T-cell (primary cell): ENCODE measurements around the gene PDIA5. TPM values are rescaled to one million over a fixed set of nuclear protein-coding genes. Genes with fewer than 3 reads are reported as not detected.

ENCODE experiments used
- ATAC-seq, 4 experiments: fragments of 200-7000 bp in 3 of 4; fragments of 150-1000 bp in 1 of 4; cut with Tn5 transposase; replicated peaks in 1 of 4; 1 replicate in 3 of 4; 2 replicates in 1 of 4; pipeline ENCODE4 v1.10.0; 2021; ENCODE audit warnings: moderate library complexity in 3 of 4, mild to moderate bottlenecking in 2 of 4, moderate number of reproducible peaks in 1 of 4
- CTCF ChIA-PET, 2 donors: fragments of 300-600 bp; sonication (Branson Sonifier 250); formaldehyde crosslinking; loops; one replicate each; lab custom pipeline; 2022; ENCODE audit warnings: antibody characterized with exemption in 2 of 2; lab: Charles Lee
- POLR2A ChIA-PET, 2 donors: fragments of 300-600 bp; sonication (Branson Sonifier 250); formaldehyde crosslinking; loops; one replicate each; lab custom pipeline; 2022; ENCODE audit warnings: antibody characterized with exemption in 2 of 2; lab: Charles Lee
- DNase-seq, 35 experiments: peaks; one replicate each; pipeline versions ENCODE4 v3.0.0 to v3.0.0-alpha.2; 2013 to 2023
- H3K27ac ChIP-seq: one replicate; pipeline ENCODE4 v1.5.1; 2013; ENCODE audit warnings: low read length
- H3K27me3 ChIP-seq, 2 experiments: replicated peaks in 1 of 2; 1 replicate in 1 of 2; 2 replicates in 1 of 2; pipeline versions ENCODE4 v1.6.1 to v1.7.0; 2013; ENCODE audit warnings: low read length in 1 of 2, mixed read lengths in 1 of 2; ENCODE audit not compliant: control insufficient read depth in 2 of 2, insufficient read depth in 2 of 2; ENCODE audit errors: extremely low read depth in 1 of 2
- H3K36me3 ChIP-seq, 2 donors: 1 replicate in 1 of 2; 2 replicates in 1 of 2; pipeline versions ENCODE4 v1.6.1 to v1.7.0; 2013; ENCODE audit warnings: low read length in 1 of 2; ENCODE audit not compliant: control insufficient read depth in 2 of 2, insufficient read depth in 1 of 2; ENCODE audit errors: extremely low read depth in 1 of 2
- H3K4me1 ChIP-seq, 2 experiments: 1 replicate in 1 of 2; 2 replicates in 1 of 2; pipeline versions ENCODE4 v1.6.1 to v1.7.0; 2013; ENCODE audit warnings: low read length in 2 of 2, mixed read lengths in 1 of 2; ENCODE audit not compliant: insufficient read depth in 2 of 2, control insufficient read depth in 1 of 2; ENCODE audit errors: extremely low read depth in 1 of 2
- H3K4me3 ChIP-seq, 2 donors: 1 replicate in 1 of 2; 2 replicates in 1 of 2; pipeline versions ENCODE4 v1.5.1 to v1.7.0; 2013; ENCODE audit warnings: mild to moderate bottlenecking in 2 of 2, low read length in 1 of 2, moderate library complexity in 1 of 2; ENCODE audit not compliant: control insufficient read depth in 1 of 2; ENCODE audit errors: extremely low read depth in 1 of 2
- H3K9me3 ChIP-seq: 2 replicates; pipeline ENCODE4 v1.7.0; 2013
- H3K27ac Mint-ChIP-seq, 2 donors: one replicate each; pipeline ENCODE4 v1.8.0; 2020 to 2021; ENCODE audit warnings: mild to moderate bottlenecking in 2 of 2, mixed read lengths in 2 of 2
- H3K27me3 Mint-ChIP-seq, 2 donors: one replicate each; pipeline ENCODE4 v1.8.0; 2021 to 2022; ENCODE audit warnings: mixed read lengths in 2 of 2
- H3K36me3 Mint-ChIP-seq: one replicate; pipeline ENCODE4 v1.8.0; 2021; ENCODE audit warnings: mixed read lengths
- H3K4me1 Mint-ChIP-seq, 3 donors: one replicate each; pipeline ENCODE4 v1.8.0; 2020 to 2022; ENCODE audit warnings: mixed read lengths in 3 of 3, mild to moderate bottlenecking in 1 of 3
- H3K4me3 Mint-ChIP-seq, 3 donors: one replicate each; pipeline ENCODE4 v1.8.0; 2020 to 2022; ENCODE audit warnings: mild to moderate bottlenecking in 3 of 3, mixed read lengths in 3 of 3, moderate library complexity in 3 of 3
- H3K9me3 Mint-ChIP-seq, 3 donors: one replicate each; pipeline ENCODE4 v1.8.0; 2020 to 2022; ENCODE audit warnings: mixed read lengths in 3 of 3
- WGBS: methylation state at CpG from one replicate; pipeline ENCODE4 v1.1.5; 2013; ENCODE audit warnings: missing lambda C conversion rate; ENCODE audit not compliant: insufficient coverage; 5-methylcytosine and 5-hydroxymethylcytosine counted together
- total RNA-seq, 35 experiments: library from RNA in 6 of 35; stranded (reverse) in 6 of 35; fragments of 120-200 nt in 1 of 35; gene quantifications; one replicate each; pipeline versions ENCODE4 v1.2.1 to v1.2.4 and lab custom pipeline; 2013 to 2026

PDIA5 gene
- total RNA-seq, 5 donors from 2014 or later (not counting 1 experiment from before 2014, with no cell fraction given): 5.4 to 8.2 (median 7.0) TPM

GRCh38 chr3:123028233-123028828 lies 38.5 kb upstream of the PDIA5 start:
- peaks cover 3 to 23% of the 10 kb centered on the region in 2 experiments for H3K4me1 ChIP-seq
- H3K36me3 Mint-ChIP-seq: no peaks in the 10 kb centered on the region
- H3K36me3 ChIP-seq: no peaks in the 10 kb centered on the region
- H3K27ac ChIP-seq: no peak overlapping the region
- DNase-seq (peak in 7 of 35 experiments; percentile 2 to 47 (median 10)), ATAC-seq (peak; percentile 28 to 57 (median 30))
- H3K27me3 Mint-ChIP-seq: peaks cover 40 to 57% of the 10 kb centered on the region in 2 donors
- peaks cover 8 to 64% of the 10 kb centered on the region in 2 experiments for H3K27me3 ChIP-seq
- CTCF ChIA-PET: interaction anchor here (0.7 to 1.6 kb wide), 5 partner anchors 9 to 1482 kb away, joined by 4 to 7 read pairs (median 4); partner anchors contain the start of gene POLQ (in 1 of the 2)
- H3K9me3 ChIP-seq: no peaks in the 10 kb centered on the region
- H3K4me3 Mint-ChIP-seq: peak overlapping the region; percentile 72 to 81 (median 73)
- no peaks in the 10 kb centered on the region for H3K9me3 Mint-ChIP-seq
- POLR2A ChIA-PET: no interaction called here
- H3K4me3 ChIP-seq: peak overlapping the region; percentile 42 to 93
- WGBS: 3% methylated on average over 20 of the region's 21 CpGs
- H3K4me1 Mint-ChIP-seq: peaks cover 16 to 21% (median 17%) of the 10 kb centered on the region in 3 donors
- no peak overlapping the region for H3K27ac Mint-ChIP-seq

DNA sequence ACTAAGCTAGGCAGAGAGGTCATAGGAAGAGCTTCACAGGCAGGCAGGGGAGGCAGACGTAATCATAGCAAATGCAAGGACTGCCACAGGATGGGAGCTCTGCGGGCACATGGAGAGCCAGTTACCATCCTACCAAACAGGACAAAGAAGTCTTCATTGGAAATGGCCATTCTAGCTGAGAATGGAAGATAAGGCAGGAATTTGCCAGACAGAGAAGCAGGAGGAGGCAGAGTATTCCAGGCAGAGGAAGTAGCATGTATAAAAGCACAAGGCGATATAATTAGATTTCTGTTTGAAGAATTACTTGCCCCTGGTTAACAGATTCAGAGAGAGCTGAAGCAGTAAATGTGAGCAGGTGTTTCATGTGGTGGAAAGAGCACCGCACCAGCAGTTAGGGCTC lies 35.8 kb upstream of the PDIA5 start:
- POLR2A ChIA-PET: no interaction called here

GRCh38 chr3:123032057-123032456 lies 34.8 kb upstream of the PDIA5 start:
- 90% methylated on average over 3 of the region's 3 CpGs for WGBS
- no peaks in the 10 kb centered on the region for H3K9me3 ChIP-seq
- H3K36me3 ChIP-seq: no peaks in the 10 kb centered on the region
- H3K4me1 ChIP-seq: peaks cover 3 to 11% of the 10 kb centered on the region in 2 experiments
- peaks cover 48 to 53% of the 10 kb centered on the region in 2 donors for H3K27me3 Mint-ChIP-seq
- H3K27ac Mint-ChIP-seq: no peak overlapping the region
- H3K4me3 ChIP-seq: no peak overlapping the region
- H3K36me3 Mint-ChIP-seq: no peaks in the 10 kb centered on the region
- DNase-seq: no peak
- no peaks in the 10 kb centered on the region for H3K9me3 Mint-ChIP-seq
- H3K4me1 Mint-ChIP-seq: peaks cover 7 to 9% (median 8%) of the 10 kb centered on the region in 3 donors
- ChIA-PET CTCF (no interaction called here), POLR2A (no interaction called here)
- no peak overlapping the region for H3K27ac ChIP-seq
- H3K27me3 ChIP-seq: peaks cover 8 to 45% of the 10 kb centered on the region in 2 experiments
- no peak overlapping the region for H3K4me3 Mint-ChIP-seq
- ATAC-seq: no peak

More for the DNA sequence above, 35.8 kb upstream of the PDIA5 start:
- peaks cover 48 to 53% of the 10 kb centered on the region in 2 donors for H3K27me3 Mint-ChIP-seq
- CTCF ChIA-PET: interaction anchor here in 1 of 2 donors (0.7 kb wide), 1 partner anchor 570 kb away, joined by 3 read pairs; no protein-coding TSS in a partner anchor
- no peaks in the 10 kb centered on the region for H3K9me3 Mint-ChIP-seq
- ATAC-seq (no peak), DNase-seq (no peak)
- no peak overlapping the region for H3K4me3 Mint-ChIP-seq
- H3K27me3 ChIP-seq: peaks cover 8 to 55% of the 10 kb centered on the region in 2 experiments
- no peak overlapping the region for H3K27ac Mint-ChIP-seq
- H3K36me3 ChIP-seq: no peaks in the 10 kb centered on the region
- H3K4me1 Mint-ChIP-seq: peaks cover 11 to 14% (median 13%) of the 10 kb centered on the region in 3 donors
- H3K9me3 ChIP-seq: no peaks in the 10 kb centered on the region
- H3K4me1 ChIP-seq: peaks cover 3 to 22% of the 10 kb centered on the region in 2 experiments
- 89% methylated on average over 1 of the region's 4 CpGs for WGBS
- no peak overlapping the region for H3K27ac ChIP-seq
- H3K36me3 Mint-ChIP-seq: no peaks in the 10 kb centered on the region
- H3K4me3 ChIP-seq: no peak overlapping the region

GRCh38 chr3:123034120-123034519 lies 32.7 kb upstream of the PDIA5 start:
- ChIA-PET CTCF (no interaction called here), POLR2A (no interaction called here)
- ATAC-seq: no peak
- Mint-ChIP-seq H3K27me3 (peaks cover 52 to 55% of the 10 kb centered on the region in 2 donors), H3K27ac (no peak overlapping the region), H3K4me3 (no peak overlapping the region), H3K36me3 (no peaks in the 10 kb centered on the region), H3K4me1 (no peaks in the 10 kb centered on the region), H3K9me3 (no peaks in the 10 kb centered on the region)
- 100% methylated on average over 3 of the region's 5 CpGs for WGBS
- Histone ChIP-seq H3K27ac (no peak overlapping the region), H3K27me3 (peaks cover 7 to 26% of the 10 kb centered on the region in 2 experiments), H3K9me3 (no peaks in the 10 kb centered on the region), H3K4me3 (no peak overlapping the region), H3K4me1 (no peaks in the 10 kb centered on the region), H3K36me3 (no peaks in the 10 kb centered on the region)
- DNase-seq: no peak

DNA sequence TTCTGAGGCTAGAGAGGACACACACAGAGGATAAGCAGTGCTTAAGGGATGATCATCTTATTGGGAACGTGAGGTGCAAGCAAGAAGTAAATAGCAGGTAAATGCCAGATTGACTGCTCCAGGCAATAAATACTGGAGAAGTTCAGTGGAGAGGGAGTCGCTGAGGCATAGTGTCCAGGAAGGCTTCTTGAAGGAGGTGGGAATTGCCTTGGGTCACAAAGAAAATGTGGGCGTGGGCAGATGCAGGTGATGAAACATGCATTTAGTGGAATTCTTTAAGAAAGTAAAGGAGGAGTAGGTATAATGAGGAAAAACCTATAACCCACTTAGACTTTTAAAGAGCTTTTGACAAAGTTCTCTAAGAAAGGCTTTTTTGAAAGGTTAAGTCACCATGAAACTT lies 31.8 kb upstream of the PDIA5 start:
- ChIA-PET POLR2A (no interaction called here), CTCF (interaction anchor here in 1 of 2 donors (0.7 kb wide), 2 partner anchors 42 to 358 kb away, joined by 3 to 5 read pairs; no protein-coding TSS in a partner anchor)
- no peak overlapping the region for H3K4me3 Mint-ChIP-seq
- H3K27ac Mint-ChIP-seq: no peak overlapping the region
- Histone ChIP-seq H3K27ac (no peak overlapping the region), H3K4me1 (no peaks in the 10 kb centered on the region), H3K9me3 (no peaks in the 10 kb centered on the region), H3K36me3 (no peaks in the 10 kb centered on the region), H3K27me3 (peaks cover 4 to 19% of the 10 kb centered on the region in 2 experiments), H3K4me3 (no peak overlapping the region)
- whole genome bisulfite sequencing: 76% methylated on average over 2 of the region's 3 CpGs
- H3K4me1 Mint-ChIP-seq: no peaks in the 10 kb centered on the region
- H3K9me3 Mint-ChIP-seq: no peaks in the 10 kb centered on the region
- no peak for DNase-seq
- H3K36me3 Mint-ChIP-seq: no peaks in the 10 kb centered on the region
- H3K27me3 Mint-ChIP-seq: peaks cover 44 to 51% of the 10 kb centered on the region in 2 donors
- no peak for ATAC-seq

- no peaks in the 10 kb centered on the region for H3K36me3 Mint-ChIP-seq
- H3K4me3 ChIP-seq: no peak overlapping the region
- no peak overlapping the region for H3K27ac Mint-ChIP-seq
- H3K4me1 ChIP-seq: no peaks in the 10 kb centered on the region
- ChIA-PET POLR2A (no interaction called here), CTCF (interaction anchor here in 1 of 2 donors (1.5 kb wide), 1 partner anchor 8 kb away, joined by 4 read pairs; no protein-coding TSS in a partner anchor)
- DNase-seq (no peak), ATAC-seq (no peak)
- 94% methylated on average over 3 of the region's 8 CpGs for WGBS
- H3K27me3 ChIP-seq: peaks cover 0 to 12% of the 10 kb centered on the region in 2 experiments
- no peak overlapping the region for H3K4me3 Mint-ChIP-seq
- H3K27me3 Mint-ChIP-seq: peaks cover 49 to 55% of the 10 kb centered on the region in 2 donors
- no peaks in the 10 kb centered on the region for H3K4me1 Mint-ChIP-seq
- no peaks in the 10 kb centered on the region for H3K36me3 ChIP-seq
- H3K9me3 ChIP-seq: no peaks in the 10 kb centered on the region
- H3K27ac ChIP-seq: no peak overlapping the region
- H3K9me3 Mint-ChIP-seq: no peaks in the 10 kb centered on the region
These were observed 30.3 kb upstream of the PDIA5 start for GRCh38 chr3:123036352-123037014.
